Small intestine (tissue), 7 donors: ENCODE results near the gene ZNF398. TPM values are rescaled to one million over a fixed set of nuclear protein-coding genes. Genes with fewer than 3 reads are reported as not detected.

Experiments used
- DNase-seq, 2 donors: peaks; one replicate each; pipeline versions ENCODE4 v3.0.0 to v3.0.0-alpha.2; 2013
- FAIRE-seq: peaks from 2 replicates; lab custom pipeline; 2012; peaks lifted over from hg19 to GRCh38; lab: Jason Lieb, UNC
- H3K27ac ChIP-seq, 3 donors: one replicate each; pipeline ENCODE4 v1.5.1; 2013; ENCODE audit warnings: low read length in 2 of 3, mild to moderate bottlenecking in 2 of 3, control low read depth in 1 of 3, inconsistent platforms in 1 of 3, low read depth in 1 of 3, moderate library complexity in 1 of 3
- H3K27me3 ChIP-seq, 3 donors: one replicate each; pipeline ENCODE4 v1.6.1; 2013; ENCODE audit warnings: low read length in 3 of 3, inconsistent platforms in 1 of 3; ENCODE audit not compliant: control insufficient read depth in 3 of 3, insufficient read depth in 3 of 3
- H3K36me3 ChIP-seq, 3 donors: one replicate each; pipeline ENCODE4 v1.6.1; 2013; ENCODE audit warnings: low read length in 3 of 3, inconsistent platforms in 1 of 3, low read depth in 1 of 3, mild to moderate bottlenecking in 1 of 3, moderate library complexity in 1 of 3; ENCODE audit not compliant: control insufficient read depth in 3 of 3, insufficient read depth in 2 of 3
- H3K4me1 ChIP-seq, 3 donors: one replicate each; pipeline ENCODE4 v1.6.1; 2013; ENCODE audit warnings: low read length in 2 of 3, inconsistent platforms in 1 of 3, low read depth in 1 of 3, mild to moderate bottlenecking in 1 of 3, moderate library complexity in 1 of 3; ENCODE audit not compliant: control insufficient read depth in 3 of 3, insufficient read depth in 2 of 3
- H3K4me3 ChIP-seq, 3 donors: one replicate each; pipeline ENCODE4 v1.5.1; 2013; ENCODE audit warnings: low read length in 3 of 3, control low read depth in 1 of 3, inconsistent platforms in 1 of 3, low read depth in 1 of 3, mild to moderate bottlenecking in 1 of 3, moderate library complexity in 1 of 3
- H3K9me3 ChIP-seq, 2 donors: one replicate each; pipeline ENCODE4 v1.6.1; 2013; ENCODE audit warnings: low read depth in 1 of 2, low read length in 1 of 2; ENCODE audit not compliant: control insufficient read depth in 2 of 2, insufficient read depth in 1 of 2
- WGBS, 3 donors: extraction: QIAGEN DNeasy Blood & Tissue Kit; methylation state at CpG; one replicate each; pipeline ENCODE4 v1.1.7; 2013; 5-methylcytosine and 5-hydroxymethylcytosine counted together
- polyA plus RNA-seq, 4 donors: library from polyadenylated mRNA; stranded (reverse) in 3 of 4; unstranded in 1 of 4; fragments of 200-250 nt in 3 of 4; fragments of 120-200 nt in 1 of 4; gene quantifications; one replicate each; pipeline versions ENCODE4 v1.2.1 to v1.2.3, GENCODE V29; 2013
- donor health status: healthy with polysubstance abuse.
- donor health status: control.
- donor health status: control.
- donor health status: Bipolar disorder and iron deficiency.
- donor health status: healthy.

The ZNF398 gene
- polyA plus RNA-seq, 4 donors, result 2.2 to 9.9 (median 3.2) TPM

DNA sequence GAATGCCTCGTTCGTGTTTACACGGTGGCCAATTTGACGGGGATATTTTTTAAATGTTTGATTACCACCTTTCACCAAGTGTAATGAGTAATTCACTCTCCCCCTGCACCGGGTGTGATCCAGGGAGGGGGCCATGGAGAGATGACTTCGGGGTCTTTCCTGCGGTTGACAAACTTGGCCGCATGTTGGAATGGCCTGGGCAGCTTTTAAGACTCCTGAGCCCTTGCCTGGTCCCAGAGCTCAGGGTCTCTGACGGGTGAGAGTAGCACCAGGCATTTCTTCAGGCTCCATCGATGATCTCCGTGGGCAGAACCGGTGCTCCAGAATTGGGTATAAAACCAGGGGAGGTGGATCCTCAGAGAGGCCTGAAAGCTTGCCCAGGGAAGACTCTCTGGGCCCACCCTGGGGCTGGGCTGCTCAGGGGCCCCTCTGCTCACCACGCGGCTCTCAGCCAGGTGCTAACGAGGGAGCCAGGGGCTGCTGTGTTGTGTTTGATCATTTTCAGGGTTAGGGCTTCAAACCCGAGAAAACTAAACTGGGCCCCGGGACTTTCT, 49.0 kb downstream of the ZNF398 start:
- Histone ChIP-seq H3K4me3 (peak overlapping the region; percentile 81 to 92 (median 92)), H3K27ac (peak overlapping the region; percentile 41 to 98 (median 84)), H3K36me3 (peaks cover 13 to 33% (median 14%) of the 10 kb centered on the region in 3 donors), H3K4me1 (peaks cover 0 to 10% (median 5%) of the 10 kb centered on the region in 3 donors), H3K27me3 (no peaks in the 10 kb centered on the region), H3K9me3 (no peaks in the 10 kb centered on the region)
- 1 to 3% (median 1%) methylated on average over 17 of the region's 17 CpGs for WGBS, 3 donors
- FAIRE-seq, result no peak
- peak; percentile 16 to 52 for DNase-seq

DNA sequence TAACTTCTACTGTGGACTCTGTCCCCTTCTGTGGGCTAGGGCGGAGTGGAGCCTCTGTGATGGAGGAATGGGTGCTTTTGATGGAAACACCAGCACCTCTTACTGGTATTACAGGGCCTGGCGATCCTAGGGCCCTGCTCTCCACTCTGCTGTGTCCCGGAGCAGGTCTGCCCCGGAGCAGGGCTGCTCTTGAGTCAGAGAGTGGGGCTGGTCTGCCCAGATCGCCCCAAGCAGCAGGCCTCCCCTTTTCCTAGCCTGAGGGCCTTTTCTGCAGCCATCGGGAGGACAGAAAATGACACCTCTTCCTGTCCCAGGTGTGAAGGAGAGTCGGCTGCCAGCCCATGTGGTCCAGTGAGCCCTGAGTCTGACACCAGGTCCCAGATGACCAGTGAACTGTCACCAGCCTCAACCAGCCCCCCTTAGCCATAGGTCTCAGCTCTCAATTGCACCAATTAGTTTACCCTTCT, 49.5 kb downstream of the ZNF398 start:
- DNase-seq, result peak in 1 of 2 donors; percentile 36
- no peaks in the 10 kb centered on the region for H3K27me3 ChIP-seq
- FAIRE-seq, result no peak
- no peaks in the 10 kb centered on the region for H3K9me3 ChIP-seq
- peak overlapping the region; percentile 81 to 92 (median 92) for H3K4me3 ChIP-seq
- peaks cover 0 to 10% (median 5%) of the 10 kb centered on the region in 3 donors for H3K4me1 ChIP-seq
- peak overlapping the region; percentile 41 to 98 (median 84) for H3K27ac ChIP-seq
- 2 to 14% (median 10%) methylated on average over 7 of the region's 7 CpGs for WGBS, 3 donors
- peaks cover 15 to 38% (median 16%) of the 10 kb centered on the region in 3 donors for H3K36me3 ChIP-seq

DNA sequence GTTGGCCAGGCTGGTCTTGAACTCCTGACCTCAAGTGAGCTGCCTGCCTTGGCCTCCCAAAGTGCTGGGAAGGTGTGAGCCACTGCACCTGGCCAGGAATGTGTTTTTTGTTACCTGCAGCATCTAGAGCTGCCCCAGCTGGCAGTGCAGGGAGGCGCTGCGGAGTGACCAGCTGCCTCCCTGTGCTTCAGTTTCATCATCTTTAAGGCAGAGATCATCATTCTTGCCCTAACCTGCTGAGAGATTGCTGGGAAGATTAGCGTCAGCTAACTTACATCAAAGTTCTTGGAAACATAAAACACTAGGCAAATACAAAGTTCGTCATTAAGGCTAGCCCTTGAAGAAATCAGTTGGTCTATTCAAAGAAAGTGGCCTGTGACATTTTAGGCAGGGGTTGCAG, 50.4 kb downstream of the ZNF398 start:
- Histone ChIP-seq H3K9me3 (no peaks in the 10 kb centered on the region), H3K36me3 (peaks cover 17 to 43% (median 18%) of the 10 kb centered on the region in 3 donors), H3K4me1 (peaks cover 0 to 10% (median 5%) of the 10 kb centered on the region in 3 donors), H3K27ac (no peak overlapping the region), H3K27me3 (no peaks in the 10 kb centered on the region), H3K4me3 (no peak overlapping the region)
- 67 to 83% (median 71%) methylated on average over 4 of the region's 4 CpGs for WGBS, 3 donors
- FAIRE-seq (no peak), DNase-seq (no peak)

DNA sequence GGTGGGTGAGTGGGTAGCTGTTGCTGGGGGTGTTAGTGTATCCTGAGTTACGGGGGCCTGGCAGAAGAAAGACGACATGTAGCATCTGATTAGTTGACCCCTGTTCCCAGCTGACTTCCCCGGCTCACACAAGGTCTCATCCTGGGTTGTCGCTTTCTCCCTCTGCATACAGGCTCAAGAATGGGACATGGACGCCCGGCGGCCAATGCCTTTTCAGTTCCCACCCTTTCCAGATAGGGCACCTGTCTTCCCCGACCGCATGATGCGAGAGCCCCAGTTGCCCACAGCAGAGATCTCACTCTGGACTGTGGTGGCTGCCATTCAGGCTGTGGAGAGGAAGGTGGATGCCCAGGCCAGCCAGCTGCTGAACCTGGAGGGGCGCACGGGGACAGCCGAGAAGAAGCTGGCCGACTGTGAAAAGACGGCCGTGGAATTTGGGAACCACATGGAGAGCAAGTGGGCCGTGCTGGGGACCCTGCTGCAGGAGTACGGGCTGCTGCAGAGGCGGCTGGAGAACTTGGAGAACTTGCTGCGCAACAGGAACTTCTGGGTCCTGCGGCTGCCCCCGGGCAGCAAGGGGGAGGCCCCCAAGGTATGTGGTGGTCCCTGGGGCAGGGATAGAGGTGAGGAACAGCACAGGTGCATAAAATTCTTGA, 51.0 kb downstream of the ZNF398 start:
- H3K36me3 ChIP-seq, result peaks cover 19 to 49% (median 22%) of the 10 kb centered on the region in 3 donors

DNA sequence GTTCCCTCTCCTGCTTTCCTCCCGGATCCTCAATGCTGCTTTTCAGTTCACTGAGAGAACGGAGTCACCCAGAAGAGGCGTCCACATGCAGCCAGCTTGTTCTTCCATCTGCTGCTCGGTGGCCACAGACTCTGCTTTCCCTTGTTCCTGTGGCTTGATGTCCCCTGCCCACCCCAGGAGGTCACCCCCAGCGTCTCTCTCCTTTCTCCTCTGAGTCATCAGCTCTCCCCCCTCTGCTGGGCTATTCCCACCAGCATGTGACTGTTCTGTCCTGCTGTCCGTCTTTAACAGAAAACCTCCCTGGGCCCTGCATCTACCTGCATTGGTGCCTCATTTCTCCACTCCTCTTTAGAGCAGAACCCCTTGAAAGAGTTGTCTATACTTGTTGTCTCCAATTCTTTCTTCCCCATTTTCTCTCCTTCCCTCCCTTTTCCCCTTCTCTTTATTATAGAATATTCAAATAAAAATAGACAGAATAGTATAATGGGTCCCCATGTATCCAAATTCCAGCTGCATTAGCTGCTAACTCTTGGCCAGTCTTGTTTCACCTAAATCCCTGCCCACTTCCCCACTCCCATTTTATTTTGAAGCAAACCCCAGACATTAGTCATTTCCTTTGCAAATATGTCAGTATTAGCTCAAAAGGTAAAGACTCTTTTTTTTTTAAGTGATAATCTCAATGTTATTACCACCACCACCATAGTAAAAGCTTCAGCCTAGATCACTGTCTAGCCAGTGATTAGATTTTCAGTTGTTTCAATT, 52.2 kb downstream of the ZNF398 start:
- WGBS, 3 donors, result 90 to 93% (median 91%) methylated on average over 6 of the region's 6 CpGs
- no peak for DNase-seq
- FAIRE-seq, result no peak
- peaks cover 0 to 2% of the 10 kb centered on the region in 2 donors for H3K9me3 ChIP-seq
- no peak overlapping the region for H3K4me3 ChIP-seq
- peaks cover 22 to 58% (median 25%) of the 10 kb centered on the region in 3 donors for H3K36me3 ChIP-seq
- H3K27ac ChIP-seq, result no peak overlapping the region
- no peaks in the 10 kb centered on the region for H3K27me3 ChIP-seq
- H3K4me1 ChIP-seq, result peaks cover 0 to 10% (median 5%) of the 10 kb centered on the region in 3 donors

More for the DNA sequence above, 51.0 kb downstream of the ZNF398 start:
- Histone ChIP-seq H3K4me1 (peaks cover 0 to 10% (median 5%) of the 10 kb centered on the region in 3 donors), H3K4me3 (no peak overlapping the region), H3K9me3 (peaks cover 0 to 2% of the 10 kb centered on the region in 2 donors), H3K27ac (no peak overlapping the region), H3K27me3 (no peaks in the 10 kb centered on the region)
- WGBS, 3 donors, result 89 to 93% (median 93%) methylated on average over 22 of the region's 22 CpGs
- no peak for DNase-seq
- no peak for FAIRE-seq

DNA sequence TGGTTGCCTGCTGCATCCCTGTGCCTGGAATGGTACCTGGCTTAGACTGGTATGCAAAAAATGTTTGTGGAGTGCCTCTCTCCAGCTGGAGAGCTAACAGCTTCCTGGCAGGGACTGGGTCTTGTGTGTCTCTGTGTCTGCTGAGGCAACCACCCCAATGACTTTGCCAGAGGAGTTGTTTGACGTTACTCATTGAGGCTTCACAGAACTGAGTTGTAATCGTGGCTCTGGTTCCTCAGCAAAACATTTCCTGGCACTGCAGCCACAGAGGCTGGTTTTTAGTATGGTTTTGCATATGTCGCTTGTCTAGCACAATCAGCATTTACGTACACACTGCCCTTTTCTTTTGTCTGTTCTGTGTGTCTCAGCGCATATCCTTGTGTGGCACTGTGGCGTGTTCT, 55.6 kb downstream of the ZNF398 start:
- Histone ChIP-seq H3K4me1 (peaks cover 0 to 7% (median 0%) of the 10 kb centered on the region in 3 donors), H3K27me3 (no peaks in the 10 kb centered on the region), H3K27ac (no peak overlapping the region), H3K9me3 (peaks cover 0 to 2% of the 10 kb centered on the region in 2 donors), H3K36me3 (peaks cover 29 to 86% (median 36%) of the 10 kb centered on the region in 3 donors), H3K4me3 (no peak overlapping the region)
- DNase-seq, result no peak
- FAIRE-seq, result no peak
- WGBS, 3 donors, result 84 to 90% (median 84%) methylated on average over 6 of the region's 6 CpGs

DNA sequence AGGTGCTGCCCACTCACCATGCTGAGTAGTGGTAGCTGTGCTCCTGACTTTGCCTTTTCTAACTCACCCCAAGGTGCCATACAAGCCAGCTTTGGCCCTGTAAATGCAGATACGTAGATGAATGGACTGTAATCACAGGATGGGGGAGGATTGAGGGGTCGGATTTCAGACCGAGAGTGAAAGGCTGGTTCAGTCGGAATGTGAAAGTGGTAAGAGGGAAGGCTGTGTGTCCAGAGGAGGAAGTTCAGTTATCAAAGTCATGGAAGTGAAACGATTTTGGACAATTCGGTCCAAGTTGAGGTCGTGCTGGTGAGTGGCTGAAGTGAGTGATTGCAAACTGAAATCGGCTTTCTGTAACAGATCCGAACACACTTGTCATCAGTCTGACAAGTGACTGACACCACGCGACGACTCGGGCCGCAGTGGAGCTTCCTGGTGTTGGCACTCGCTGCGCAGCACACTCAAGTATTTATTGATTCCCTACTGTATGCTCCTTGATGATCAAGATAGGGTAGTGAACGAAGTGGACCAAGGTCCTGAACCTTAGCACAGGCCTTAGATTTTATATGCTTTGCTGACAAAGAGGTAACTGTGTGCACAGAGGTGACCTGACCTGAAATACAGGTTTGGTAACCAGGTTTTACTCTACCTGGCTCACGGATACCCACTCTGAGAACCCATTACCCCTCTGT, 58.6 kb downstream of the ZNF398 start:
- DNase-seq (peak; percentile 64 to 90), FAIRE-seq (no peak)
- Histone ChIP-seq H3K36me3 (peaks cover 25 to 87% (median 32%) of the 10 kb centered on the region in 3 donors), H3K27me3 (no peaks in the 10 kb centered on the region), H3K4me1 (peaks cover 0 to 7% (median 0%) of the 10 kb centered on the region in 3 donors), H3K27ac (peak overlapping the region in 2 of 3 donors; percentile 69 to 72), H3K9me3 (peaks cover 0 to 2% of the 10 kb centered on the region in 2 donors), H3K4me3 (peak overlapping the region in 1 of 3 donors; percentile 13)
- whole genome bisulfite sequencing, 3 donors, result 16 to 62% (median 37%) methylated on average over 18 of the region's 18 CpGs
